ENCODE measurements around the gene EYA3.

The EYA3 gene

GRCh38 chr1:28070725-28071593 lies 17.5 kb downstream of the EYA3 start:
- DNase-seq = no peak

- DNase-seq = no peak
Observed at GRCh38 chr1:28067523-28068090, 20.8 kb downstream of the EYA3 start.

GRCh38 chr1:28066393-28067154 lies 21.8 kb downstream of the EYA3 start:
- DNase-seq = no peak

- DNase-seq = peak; percentile 75
Observed at GRCh38 chr1:28064064-28064463, 24.3 kb downstream of the EYA3 start.

GRCh38 chr1:28062806-28063205 lies 25.6 kb downstream of the EYA3 start:
- DNase-seq = no peak

- DNase-seq = no peak
Observed at GRCh38 chr1:28058971-28059878, 29.2 kb downstream of the EYA3 start.

GRCh38 chr1:28058168-28058567 lies 30.2 kb downstream of the EYA3 start:
- DNase-seq = no peak

GRCh38 chr1:28056129-28056925 lies 32.1 kb downstream of the EYA3 start:
- no peak for DNase-seq

- DNase-seq = no peak
Observed at GRCh38 chr1:28050776-28051175, 37.6 kb downstream of the EYA3 start.

GRCh38 chr1:28046716-28047115 lies 41.7 kb downstream of the EYA3 start:
- DNase-seq = no peak

- no peak for DNase-seq
Observed at GRCh38 chr1:28045777-28046176, 42.6 kb downstream of the EYA3 start.

- no peak for DNase-seq
Observed at GRCh38 chr1:28044399-28044798, 44.0 kb downstream of the EYA3 start.

GRCh38 chr1:28039341-28039740 lies 49.1 kb downstream of the EYA3 start:
- no peak for DNase-seq

- no peak for DNase-seq
Observed at GRCh38 chr1:28037946-28038345, 50.5 kb downstream of the EYA3 start.

GRCh38 chr1:28037206-28037605 lies 51.2 kb downstream of the EYA3 start:
- no peak for DNase-seq

- DNase-seq = no peak
Observed at GRCh38 chr1:28036431-28036830, 52.0 kb downstream of the EYA3 start.

- no peak for DNase-seq
Observed at GRCh38 chr1:28035420-28035819, 53.0 kb downstream of the EYA3 start.

GRCh38 chr1:28032281-28032680 lies 56.1 kb downstream of the EYA3 start:
- peak; percentile 11 for DNase-seq

GRCh38 chr1:28031173-28031572 lies 57.2 kb downstream of the EYA3 start:
- no peak for DNase-seq

- peak; percentile 74 for DNase-seq
Observed at GRCh38 chr1:28028873-28029654, 59.3 kb downstream of the EYA3 start.

- DNase-seq = no peak
Observed at GRCh38 chr1:28027660-28028059, 60.8 kb downstream of the EYA3 start.

All from fibroblast of skin of back (primary cell).